C4-2B (cell line): ENCODE results near the gene HERC2.

ENCODE experiments used
- CTCF ChIP-seq: fragments of 450-650 bp; conservative IDR thresholded peaks from 2 replicates; pipeline ENCODE4 v1.5.1; 2017; ENCODE audit warnings: mild to moderate bottlenecking
- ZFX ChIP-seq: fragments of 450-650 bp; IDR thresholded peaks from 2 replicates; pipeline ENCODE4 v1.6.1; 2017

- TF ChIP-seq CTCF (no peak), ZFX (no peak)
Observed at GRCh38 chr15:28286031-28286430, 35.9 kb downstream of the HERC2 start.
